Stimulated activated CD8-positive, alpha-beta memory T cell treated with anti-CD3 and anti-CD28 coated beads, Interleukin-4, amount 100 ng/mL, for 24 hours (primary cell): ENCODE results near the gene ADRA2C.

Experiments used
- DNase-seq: peaks from one replicate; pipeline ENCODE4 v3.0.0-alpha.2; 2020; ENCODE audit warnings: low read depth

Gene ADRA2C

DNA sequence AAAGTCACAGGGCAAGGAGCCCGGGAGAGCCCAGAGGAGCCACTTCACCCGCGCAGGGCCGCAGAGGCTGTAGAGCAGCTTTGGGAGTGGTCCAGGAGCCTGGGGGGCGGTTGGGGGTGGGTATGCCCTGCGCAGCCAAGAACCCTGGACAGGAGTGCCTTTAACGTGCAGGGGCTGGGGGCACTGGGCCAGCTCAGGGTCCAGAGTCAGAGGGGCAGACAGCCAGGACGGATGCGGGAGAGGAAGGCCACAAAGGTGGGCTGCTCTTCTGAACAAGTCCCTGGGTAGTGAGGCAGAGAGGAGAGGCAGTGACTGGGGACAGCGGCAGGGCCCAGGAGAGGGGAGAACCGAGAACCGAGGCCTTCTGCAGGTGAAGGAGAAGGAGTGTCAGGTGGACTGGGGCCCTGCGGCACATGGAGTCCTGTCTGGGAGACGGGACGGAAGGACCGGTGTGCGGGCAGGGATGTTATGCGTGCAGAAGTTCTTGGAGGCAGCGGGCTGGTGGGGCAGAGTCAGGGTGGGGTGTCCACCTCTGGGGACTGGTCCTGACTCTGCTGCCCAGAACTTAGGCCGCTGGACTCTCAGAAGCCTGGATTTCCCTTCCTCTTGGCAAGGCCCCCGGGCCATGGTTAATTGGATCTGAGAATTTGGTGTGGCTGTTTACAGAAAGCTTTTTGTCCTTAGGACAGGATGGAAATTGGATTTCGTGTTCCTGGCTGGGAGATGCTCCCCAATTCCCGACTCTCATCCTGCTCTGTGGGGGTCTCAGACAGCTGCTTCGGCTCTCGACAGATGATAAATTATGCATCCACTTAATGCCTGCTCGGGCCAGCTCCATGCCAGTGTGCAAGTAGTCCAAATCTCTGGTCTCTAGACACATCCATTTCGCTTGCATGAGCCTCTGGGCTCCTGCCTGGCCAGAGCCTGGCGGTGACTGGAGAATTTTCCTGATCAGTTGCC, 31.9 kb downstream of the ADRA2C start:
- no peak for DNase-seq

DNA sequence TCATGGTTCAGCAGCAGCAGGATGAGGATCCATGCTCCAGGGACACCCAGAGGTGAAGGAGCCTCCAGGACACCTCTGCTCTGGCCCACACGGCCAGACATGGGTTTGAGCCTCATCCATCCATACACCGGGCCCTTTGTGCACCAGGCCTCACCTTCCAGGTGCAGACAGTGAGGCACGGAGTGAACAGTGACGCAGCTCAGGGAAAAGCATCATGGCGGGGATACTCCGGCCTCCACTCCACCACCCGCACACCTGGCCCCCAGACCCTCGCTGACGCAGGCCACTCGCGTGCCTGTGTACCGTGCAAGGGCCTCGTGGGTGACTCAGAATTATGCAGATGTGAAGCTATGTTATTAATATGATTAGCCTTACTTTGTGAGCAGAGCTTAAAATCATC, 33.3 kb downstream of the ADRA2C start:
- DNase-seq = no peak

DNA sequence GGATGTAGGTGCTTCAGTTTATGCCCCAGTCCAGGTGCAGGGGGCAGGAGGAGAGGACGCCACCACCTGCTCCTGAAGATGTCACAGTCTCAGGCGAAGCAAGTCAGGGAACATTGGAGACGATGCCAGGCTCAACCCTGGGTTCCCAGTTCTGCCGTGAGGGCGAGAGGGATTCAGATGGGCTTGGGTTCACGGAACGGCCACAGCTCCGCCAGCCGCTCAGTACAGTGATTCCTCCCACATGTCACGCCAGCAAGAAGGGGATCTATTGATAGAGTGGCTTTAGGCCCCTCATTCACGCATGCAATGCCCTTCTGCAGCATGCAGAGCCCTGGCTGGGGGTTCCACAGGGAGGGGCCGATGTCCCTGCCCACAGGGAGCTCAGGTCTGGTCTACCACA, 34.2 kb downstream of the ADRA2C start:
- DNase-seq = no peak

DNA sequence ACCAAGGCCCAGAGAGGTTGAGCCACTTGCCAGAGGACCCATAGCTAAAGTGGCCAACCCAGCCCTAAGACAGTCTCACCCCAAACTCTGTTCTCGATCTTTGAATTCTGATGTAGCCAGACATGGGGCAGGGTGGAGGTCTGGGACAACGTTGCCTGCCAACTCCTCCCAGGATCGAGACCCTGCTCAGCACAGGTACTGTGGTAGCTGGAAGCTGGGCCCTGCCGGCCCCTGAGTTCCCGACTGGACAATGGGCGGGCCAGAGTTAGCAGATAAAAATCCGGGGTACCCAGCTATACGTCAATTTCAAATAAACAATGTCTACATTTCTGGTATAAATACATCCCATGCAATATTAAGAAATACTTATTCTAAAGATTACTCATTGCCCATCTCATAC, 35.3 kb downstream of the ADRA2C start:
- no peak for DNase-seq

DNA sequence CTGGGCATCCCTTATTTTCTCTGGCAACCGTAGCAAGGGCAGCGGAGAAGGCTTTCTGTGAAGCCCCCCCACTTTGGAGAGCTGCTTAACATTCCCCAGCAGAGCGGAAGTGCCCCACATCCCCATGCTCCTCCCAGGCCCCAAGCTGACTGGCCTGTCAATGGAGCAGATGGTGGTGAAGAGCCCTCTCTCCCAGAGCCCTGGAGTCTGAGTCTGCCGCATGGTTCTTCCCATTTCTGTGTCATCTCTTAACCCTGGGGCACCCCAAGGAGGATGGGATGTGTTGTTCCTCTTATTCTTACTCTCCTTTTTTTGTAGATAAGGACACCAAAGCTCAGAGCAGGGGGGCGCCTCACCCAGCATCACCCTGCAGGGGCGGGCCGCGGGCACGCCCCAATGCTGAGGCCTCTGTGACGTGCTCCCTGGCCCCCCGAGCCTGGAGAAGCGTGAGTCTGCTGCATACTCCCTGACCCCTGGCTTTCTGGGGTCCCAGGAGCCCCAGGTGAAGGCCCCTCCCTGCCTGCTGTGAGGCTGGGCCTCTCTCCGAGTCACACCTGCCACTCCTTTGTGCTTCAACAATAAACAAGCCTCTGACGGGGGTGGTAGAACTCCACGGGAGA, 35.9 kb downstream of the ADRA2C start:
- DNase-seq = no peak

DNA sequence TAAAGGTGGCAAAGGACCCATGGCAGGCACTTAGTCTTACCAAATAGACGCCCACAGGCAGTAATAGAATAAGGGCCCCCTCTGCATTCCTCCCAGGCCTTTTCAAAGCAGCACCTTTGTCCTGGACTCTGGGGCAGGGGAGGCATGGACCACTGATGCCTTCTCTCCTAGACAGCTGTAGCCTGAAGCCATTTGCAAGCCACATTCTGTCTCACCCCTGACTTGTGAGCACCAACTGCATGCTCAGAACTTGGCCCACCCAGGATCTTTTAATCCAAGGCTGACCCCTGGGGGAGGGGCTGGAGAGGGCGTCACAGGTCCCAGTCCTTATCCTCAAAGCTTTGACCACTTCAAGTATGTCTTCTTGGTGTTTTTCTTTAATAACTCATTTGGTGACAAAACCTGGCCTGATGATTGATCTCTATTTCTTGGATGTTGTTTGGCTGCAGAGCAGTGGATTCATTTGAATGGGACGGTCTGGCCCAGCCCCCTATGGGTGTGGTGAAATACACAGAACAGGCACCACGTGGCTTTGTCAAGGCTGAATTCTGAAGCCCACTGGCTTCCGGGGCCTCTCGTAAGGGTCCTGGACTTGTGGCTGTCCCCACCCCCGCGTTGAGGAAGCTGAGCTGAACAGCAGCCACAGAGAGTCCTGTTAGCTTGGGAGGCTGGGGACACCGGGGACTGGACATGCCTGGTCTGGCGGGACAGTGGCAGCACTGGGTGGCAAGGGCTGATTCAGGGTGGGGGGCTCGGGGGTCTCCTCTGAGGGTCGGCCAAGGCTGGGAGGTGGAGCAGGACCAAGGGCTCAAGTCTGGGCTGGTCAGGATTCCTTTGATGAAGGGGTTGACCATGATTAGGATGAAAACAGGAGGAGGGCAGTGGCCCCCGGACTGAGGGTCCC, 36.6 kb downstream of the ADRA2C start:
- DNase-seq = no peak

DNA sequence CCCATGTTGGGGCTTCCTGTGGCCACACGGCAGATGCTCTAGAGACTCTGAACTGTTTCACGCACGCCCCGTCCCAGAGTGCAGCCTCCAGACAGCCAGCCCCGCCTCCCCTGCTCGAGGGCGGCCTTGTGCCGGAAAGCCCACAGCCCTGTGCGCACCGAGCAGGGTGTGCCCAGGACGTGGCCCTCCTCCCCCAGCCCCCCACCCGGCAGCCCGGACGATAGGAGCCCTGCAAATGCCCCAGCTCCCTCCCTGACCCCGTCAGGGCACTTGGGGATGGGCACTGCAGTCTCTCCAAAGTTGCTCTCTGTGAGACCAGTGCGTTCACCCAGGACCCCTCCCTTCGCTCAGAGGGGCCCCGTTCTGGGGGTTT, 37.3 kb downstream of the ADRA2C start:
- no peak for DNase-seq

DNA sequence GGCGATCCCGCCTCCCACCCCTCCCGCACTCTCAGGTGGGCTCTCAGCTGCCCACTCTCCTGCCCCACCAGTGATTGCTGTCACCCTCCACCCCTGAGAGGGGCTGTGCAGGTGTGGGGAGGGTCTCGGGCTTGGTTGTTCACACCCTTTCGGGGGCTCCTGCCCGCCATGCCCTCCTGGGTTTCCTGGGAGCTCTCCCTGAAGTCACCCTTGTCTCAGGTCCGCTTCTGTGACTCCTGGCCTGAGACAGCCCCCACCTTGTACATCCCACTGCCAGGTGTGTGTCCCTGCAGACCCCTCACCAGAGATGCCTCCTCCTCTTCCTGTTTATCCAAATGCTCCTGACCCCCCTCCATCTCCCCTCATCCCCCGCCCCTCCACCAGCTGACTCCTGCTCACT, 37.8 kb downstream of the ADRA2C start:
- DNase-seq = no peak

DNA sequence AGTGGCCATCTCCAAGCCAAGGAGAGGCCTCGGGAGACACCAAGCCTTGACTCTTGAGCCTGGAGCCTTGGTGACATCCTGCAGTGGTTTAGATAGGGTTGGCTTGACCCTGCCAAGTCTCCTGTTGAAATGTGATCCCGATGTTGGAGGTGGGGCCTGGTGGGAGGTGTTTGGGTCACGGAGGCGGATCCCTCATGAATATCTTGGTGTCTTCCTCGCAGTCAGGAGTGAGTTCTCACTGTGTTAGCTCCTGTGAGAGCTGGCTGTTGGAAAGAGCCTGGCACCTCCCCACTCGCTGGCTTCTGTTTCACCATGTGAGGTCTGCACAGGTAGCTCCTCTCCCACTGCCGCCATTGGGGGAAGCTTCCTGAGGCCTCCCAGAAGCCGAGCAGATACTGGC, 38.8 kb downstream of the ADRA2C start:
- no peak for DNase-seq

DNA sequence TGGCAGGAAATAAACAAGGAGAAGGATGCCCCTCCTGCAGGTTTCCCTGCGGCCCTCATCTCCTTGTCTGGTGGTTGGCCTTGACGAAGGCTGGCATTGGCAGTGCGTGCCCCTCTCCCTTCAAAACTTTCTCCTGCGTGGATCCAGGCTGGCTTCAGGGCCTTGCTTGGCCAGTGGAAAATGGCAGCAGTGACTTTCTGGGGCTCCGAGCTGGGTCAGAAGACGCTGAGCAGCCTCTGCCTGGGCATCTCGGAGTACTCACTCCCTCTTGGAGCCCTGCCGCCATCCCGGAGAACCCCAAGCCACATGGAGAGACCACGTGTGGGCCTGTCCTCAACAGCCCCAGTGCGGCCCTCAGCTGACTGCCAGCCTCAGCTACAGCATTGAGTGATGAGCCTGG, 39.5 kb downstream of the ADRA2C start:
- no peak for DNase-seq

DNA sequence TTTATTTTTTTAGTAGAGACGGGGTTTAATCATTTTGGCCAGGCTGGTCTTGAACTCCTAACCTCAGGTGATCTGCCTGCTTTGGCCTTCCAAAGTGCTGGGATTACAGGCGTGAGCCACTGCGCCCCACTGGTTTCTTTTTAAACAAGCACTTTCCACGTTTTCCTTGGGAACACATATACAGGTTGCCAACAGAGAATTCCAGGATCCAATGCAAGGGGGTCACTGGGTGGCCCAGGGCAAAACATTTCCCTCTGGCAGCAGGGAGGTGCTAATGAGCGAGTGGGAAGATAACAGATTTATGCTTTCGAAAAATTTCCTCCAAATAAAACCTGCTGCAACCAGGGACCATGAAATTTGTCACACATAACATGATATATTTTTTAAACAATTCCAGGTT, 41.1 kb downstream of the ADRA2C start:
- DNase-seq = no peak

DNA sequence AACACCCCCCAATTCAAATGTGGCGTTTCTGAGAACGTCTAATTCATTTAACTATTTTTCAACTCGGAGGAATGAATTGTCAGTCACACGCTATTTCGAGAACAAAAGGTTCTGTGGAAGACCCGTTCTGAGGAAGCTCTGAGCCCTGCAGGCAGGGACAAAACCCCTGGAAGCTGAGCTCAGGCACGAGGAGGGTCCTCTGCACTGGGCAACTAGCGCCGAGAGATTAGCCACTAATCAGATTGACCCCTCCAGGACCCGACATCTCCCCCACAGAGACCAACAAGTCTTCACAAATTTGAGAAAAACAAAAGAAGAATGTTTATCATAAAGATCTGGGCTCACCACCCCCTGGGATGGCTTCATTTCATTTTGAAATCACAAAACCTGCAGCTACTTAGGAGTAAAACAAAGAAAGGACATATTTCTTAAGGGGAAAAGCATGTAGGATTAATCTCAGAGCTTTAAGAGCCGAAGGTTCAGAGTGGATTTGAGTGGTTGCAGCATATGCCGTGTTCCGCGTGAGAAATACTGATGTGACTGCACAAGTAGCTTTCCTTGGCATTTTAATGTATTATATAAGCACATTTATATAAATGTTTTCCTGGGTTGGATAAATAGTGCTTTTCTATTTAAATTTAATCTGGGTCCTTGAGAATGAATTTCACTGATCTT, 41.8 kb downstream of the ADRA2C start:
- DNase-seq = no peak

DNA sequence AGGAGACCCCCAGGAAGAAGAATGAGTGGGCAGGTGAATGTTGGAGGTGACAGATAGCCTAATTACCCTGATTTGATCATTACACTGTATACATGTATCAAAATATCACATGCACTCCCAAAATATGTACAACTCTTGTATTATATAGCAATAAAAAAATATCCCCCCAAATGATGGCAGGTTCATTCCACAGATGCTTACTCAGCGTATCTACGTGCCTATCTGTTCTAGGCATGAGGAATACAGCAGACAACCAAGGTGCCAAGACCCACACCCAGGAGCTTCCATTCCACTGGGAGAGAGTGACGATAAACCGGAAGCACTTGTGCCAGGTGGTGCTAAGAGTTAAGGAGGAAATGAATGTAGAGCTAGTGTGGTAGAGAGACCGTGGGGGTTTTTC, 42.4 kb downstream of the ADRA2C start:
- no peak for DNase-seq

DNA sequence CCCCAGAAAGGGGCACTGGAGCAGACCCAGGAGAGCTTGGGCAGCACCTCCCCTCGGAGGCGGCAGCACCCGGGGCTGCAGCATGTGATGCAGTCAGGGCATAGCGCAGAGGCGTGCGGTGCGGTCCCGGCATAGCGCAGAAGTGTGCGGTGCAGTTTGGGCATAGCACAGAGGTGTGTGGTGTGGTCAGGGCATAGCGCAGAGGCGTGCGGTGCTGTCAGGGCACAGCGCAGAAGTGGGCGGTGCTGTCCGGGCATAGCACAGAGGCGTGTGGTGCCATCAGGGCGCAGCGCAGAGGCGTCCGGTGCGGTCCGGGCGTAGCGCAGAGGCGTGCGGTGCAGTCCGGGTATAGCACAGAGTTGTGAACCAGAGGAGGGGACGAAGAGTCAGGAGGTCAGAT, 42.8 kb downstream of the ADRA2C start:
- no peak for DNase-seq

DNA sequence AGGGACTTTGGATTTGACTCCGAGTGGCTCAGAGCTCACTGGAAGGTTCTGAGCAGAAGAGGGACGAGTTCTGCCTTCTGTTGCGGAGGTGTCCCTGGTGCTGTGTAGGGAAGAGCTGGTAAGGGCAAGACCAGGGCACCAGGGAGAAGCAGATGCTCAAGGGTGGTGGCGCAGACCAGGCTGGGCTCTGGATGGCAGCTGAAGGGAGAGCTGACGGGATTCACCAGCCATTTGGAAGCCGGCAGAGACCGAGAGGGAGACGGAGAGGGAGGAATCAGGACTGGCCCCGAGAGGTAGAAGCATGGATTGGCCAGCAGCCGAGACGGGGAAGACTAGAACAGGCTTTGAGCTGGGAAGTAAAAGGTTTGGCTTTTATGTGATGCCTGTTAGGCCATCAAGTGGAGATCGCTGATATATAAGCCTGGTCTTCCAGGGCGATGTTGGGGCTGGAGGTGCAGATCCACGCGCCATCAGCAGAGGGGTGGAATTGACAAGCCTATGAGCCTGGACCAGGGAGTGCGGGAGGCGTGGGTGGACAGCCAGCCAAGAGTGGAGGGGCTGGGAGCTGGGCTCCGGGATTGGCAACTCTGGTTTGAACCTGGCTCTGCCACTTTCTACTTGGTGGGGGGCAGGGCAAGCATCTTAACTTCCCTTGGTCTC, 43.4 kb downstream of the ADRA2C start:
- no peak for DNase-seq

DNA sequence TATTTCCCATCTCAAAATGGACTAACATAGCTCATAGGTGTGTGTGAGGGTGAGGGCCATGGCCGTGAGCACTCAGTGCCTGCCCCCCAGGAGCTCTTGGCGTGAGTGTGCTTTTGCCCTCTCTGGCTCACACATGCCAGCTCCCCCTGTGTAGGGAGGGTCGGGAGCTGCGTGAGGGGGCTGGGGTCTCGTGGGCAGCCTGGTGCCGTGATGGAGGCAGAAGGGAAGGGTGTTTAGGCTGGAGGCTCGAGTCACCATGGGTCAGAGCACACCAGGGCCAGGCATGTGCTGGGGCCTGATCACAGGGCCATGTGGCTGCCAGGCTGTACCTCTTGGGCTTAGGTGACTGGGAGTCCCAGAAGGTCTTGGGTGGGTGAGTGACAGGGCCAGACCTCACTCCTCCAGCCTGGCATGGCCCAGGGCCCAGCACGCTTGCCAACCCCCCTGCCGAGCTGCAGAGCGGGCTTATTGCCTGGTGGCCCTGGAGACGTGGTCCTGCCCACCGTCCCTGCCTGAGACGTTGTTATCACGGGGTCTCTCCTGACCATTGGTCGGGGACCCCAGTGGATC, 44.0 kb downstream of the ADRA2C start:
- DNase-seq = no peak

DNA sequence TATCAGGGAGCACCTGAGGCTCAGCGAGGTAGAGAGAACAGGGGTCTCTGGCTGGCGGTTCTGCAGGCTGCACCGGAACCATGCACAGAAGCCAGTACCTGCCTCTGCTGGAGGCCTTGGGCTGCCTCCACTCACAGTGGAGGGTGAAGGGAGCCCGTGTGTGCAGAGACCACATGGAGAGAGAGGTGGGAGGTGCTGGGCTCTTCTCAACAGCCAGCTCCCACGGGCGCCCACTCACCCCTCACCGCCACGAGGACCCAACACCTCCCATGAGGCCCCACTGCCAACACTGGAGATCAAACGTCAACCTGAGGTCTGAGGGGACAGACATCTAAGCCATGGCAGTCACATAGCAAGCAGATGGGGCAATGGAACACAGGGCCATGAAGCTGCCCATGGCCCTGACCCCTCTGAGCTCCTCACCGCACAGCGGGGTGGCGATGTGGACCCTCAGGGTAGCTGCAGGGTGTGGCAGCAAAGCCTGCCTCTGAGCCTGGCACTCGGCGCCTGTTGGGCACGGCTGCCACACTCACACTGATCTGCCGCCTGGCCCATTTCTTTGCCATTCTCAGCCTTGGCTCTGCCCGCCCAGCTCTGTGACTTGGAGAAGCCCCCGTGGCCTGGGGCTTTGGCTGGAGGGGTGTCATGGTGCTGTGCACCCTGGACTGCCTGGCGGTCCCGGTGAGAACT, 44.8 kb downstream of the ADRA2C start:
- DNase-seq = no peak

DNA sequence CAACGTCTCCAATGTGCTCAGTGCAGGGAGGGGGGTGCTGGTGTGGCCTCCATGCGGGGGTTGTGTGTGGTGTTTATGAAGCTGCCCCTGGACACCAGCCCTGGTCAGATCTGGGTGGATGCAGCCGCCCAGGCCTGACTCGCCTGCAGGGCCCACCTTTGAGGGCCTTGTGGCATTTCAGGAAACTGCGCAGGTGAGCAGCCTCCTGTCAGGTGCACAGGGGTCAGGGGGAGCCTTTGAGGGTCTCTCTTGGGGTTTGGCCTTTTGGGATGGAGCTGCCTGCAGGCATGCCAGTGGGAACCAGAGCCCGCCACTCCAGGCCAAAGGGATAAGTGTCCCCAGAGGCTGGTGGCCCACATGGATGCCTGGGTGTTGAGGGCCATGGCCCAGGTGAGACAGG, 45.4 kb downstream of the ADRA2C start:
- DNase-seq = no peak

DNA sequence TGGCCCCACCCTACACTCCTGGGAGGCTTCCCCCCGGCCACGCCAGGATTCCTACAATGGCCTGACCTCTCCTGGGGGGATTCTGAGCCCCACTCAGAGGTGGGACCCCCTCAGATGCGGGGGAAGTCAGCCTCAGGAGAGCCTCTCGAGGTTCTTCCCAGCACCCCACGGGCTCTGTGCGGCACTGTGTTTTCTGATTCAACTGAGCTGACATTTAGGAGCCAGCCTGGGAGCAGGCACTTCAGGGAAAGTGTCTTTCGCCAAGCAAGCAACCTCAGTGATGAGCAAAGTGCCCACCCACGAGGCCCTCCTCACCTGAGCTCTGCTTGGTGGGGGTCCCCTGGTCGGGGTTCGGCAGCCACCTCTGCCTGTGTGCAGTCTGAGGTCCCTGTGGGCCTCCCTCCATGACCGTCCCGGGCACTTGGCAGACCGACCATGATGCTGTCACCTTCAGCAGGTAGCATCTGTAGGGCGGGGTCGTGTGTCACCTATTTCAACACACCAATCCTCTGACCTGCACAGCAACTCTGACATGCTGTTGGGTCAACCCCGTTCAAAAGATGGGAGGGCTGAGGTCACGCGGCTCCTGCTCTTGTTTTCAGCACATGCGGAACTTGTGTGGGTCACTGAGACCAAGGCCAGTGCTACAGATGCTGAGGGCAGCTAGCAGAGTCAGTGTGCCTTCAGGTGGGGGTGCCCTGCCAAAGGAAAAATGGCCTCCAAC, 46.2 kb downstream of the ADRA2C start:
- no peak for DNase-seq
